ENCODE results near the gene BDKRB2.

BDKRB2 gene

GRCh38 chr14:96221109-96221650 is 16.5 kb downstream of the BDKRB2 start:
- Mint-ChIP-seq H3K27me3 (peaks cover 2% of the 10 kb centered on the region), H3K4me1 (no peaks in the 10 kb centered on the region), H3K9me3 (no peaks in the 10 kb centered on the region), H3K36me3 (no peaks in the 10 kb centered on the region), H3K27ac (peak overlapping the region; percentile 46), H3K4me3 (no peak overlapping the region)

- Mint-ChIP-seq H3K9me3 (no peaks in the 10 kb centered on the region), H3K4me3 (no peak overlapping the region), H3K27me3 (peaks cover 2% of the 10 kb centered on the region), H3K4me1 (no peaks in the 10 kb centered on the region), H3K27ac (no peak overlapping the region), H3K36me3 (no peaks in the 10 kb centered on the region)
Observed at GRCh38 chr14:96221841-96222240, 17.2 kb downstream of the BDKRB2 start.

- Mint-ChIP-seq H3K36me3 (no peaks in the 10 kb centered on the region), H3K9me3 (peaks cover 5% of the 10 kb centered on the region), H3K27ac (no peak overlapping the region), H3K27me3 (peaks cover 2% of the 10 kb centered on the region), H3K4me3 (no peak overlapping the region), H3K4me1 (no peaks in the 10 kb centered on the region)
Observed at GRCh38 chr14:96224480-96225096, 19.9 kb downstream of the BDKRB2 start.

GRCh38 chr14:96225213-96225612 is 20.6 kb downstream of the BDKRB2 start:
- H3K9me3 Mint-ChIP-seq: peaks cover 5% of the 10 kb centered on the region
- H3K4me3 Mint-ChIP-seq: no peak overlapping the region
- peaks cover 2% of the 10 kb centered on the region for H3K27me3 Mint-ChIP-seq
- no peak overlapping the region for H3K27ac Mint-ChIP-seq
- H3K4me1 Mint-ChIP-seq: no peaks in the 10 kb centered on the region
- H3K36me3 Mint-ChIP-seq: no peaks in the 10 kb centered on the region

GRCh38 chr14:96225745-96226151 is 21.1 kb downstream of the BDKRB2 start:
- H3K27ac Mint-ChIP-seq: no peak overlapping the region
- no peaks in the 10 kb centered on the region for H3K4me1 Mint-ChIP-seq
- H3K9me3 Mint-ChIP-seq: peaks cover 5% of the 10 kb centered on the region
- no peak overlapping the region for H3K4me3 Mint-ChIP-seq
- no peaks in the 10 kb centered on the region for H3K36me3 Mint-ChIP-seq
- peaks cover 2% of the 10 kb centered on the region for H3K27me3 Mint-ChIP-seq

GRCh38 chr14:96227428-96227827 is 22.8 kb downstream of the BDKRB2 start:
- peaks cover 5% of the 10 kb centered on the region for H3K9me3 Mint-ChIP-seq
- no peaks in the 10 kb centered on the region for H3K27me3 Mint-ChIP-seq
- no peak overlapping the region for H3K27ac Mint-ChIP-seq
- no peak overlapping the region for H3K4me3 Mint-ChIP-seq
- no peaks in the 10 kb centered on the region for H3K4me1 Mint-ChIP-seq
- H3K36me3 Mint-ChIP-seq: no peaks in the 10 kb centered on the region

- no peak overlapping the region for H3K27ac Mint-ChIP-seq
- H3K4me3 Mint-ChIP-seq: no peak overlapping the region
- no peaks in the 10 kb centered on the region for H3K27me3 Mint-ChIP-seq
- no peaks in the 10 kb centered on the region for H3K36me3 Mint-ChIP-seq
- H3K4me1 Mint-ChIP-seq: no peaks in the 10 kb centered on the region
- H3K9me3 Mint-ChIP-seq: peaks cover 5% of the 10 kb centered on the region
Observed at GRCh38 chr14:96229315-96229714, 24.7 kb downstream of the BDKRB2 start.

- Mint-ChIP-seq H3K27ac (no peak overlapping the region), H3K9me3 (peaks cover 5% of the 10 kb centered on the region), H3K36me3 (no peaks in the 10 kb centered on the region), H3K4me1 (no peaks in the 10 kb centered on the region), H3K27me3 (no peaks in the 10 kb centered on the region), H3K4me3 (no peak overlapping the region)
Observed at GRCh38 chr14:96231056-96231455, 26.4 kb downstream of the BDKRB2 start.

GRCh38 chr14:96231526-96232130 is 27.0 kb downstream of the BDKRB2 start:
- H3K4me3 Mint-ChIP-seq: no peak overlapping the region
- no peaks in the 10 kb centered on the region for H3K36me3 Mint-ChIP-seq
- H3K27ac Mint-ChIP-seq: no peak overlapping the region
- H3K27me3 Mint-ChIP-seq: no peaks in the 10 kb centered on the region
- H3K9me3 Mint-ChIP-seq: peaks cover 5% of the 10 kb centered on the region
- no peaks in the 10 kb centered on the region for H3K4me1 Mint-ChIP-seq

- no peak overlapping the region for H3K4me3 Mint-ChIP-seq
- H3K27me3 Mint-ChIP-seq: no peaks in the 10 kb centered on the region
- no peaks in the 10 kb centered on the region for H3K4me1 Mint-ChIP-seq
- no peak overlapping the region for H3K27ac Mint-ChIP-seq
- H3K9me3 Mint-ChIP-seq: peaks cover 5% of the 10 kb centered on the region
- H3K36me3 Mint-ChIP-seq: no peaks in the 10 kb centered on the region
Observed at GRCh38 chr14:96232506-96232905, 27.9 kb downstream of the BDKRB2 start.

- Mint-ChIP-seq H3K9me3 (no peaks in the 10 kb centered on the region), H3K27me3 (no peaks in the 10 kb centered on the region), H3K4me1 (no peaks in the 10 kb centered on the region), H3K4me3 (no peak overlapping the region), H3K36me3 (no peaks in the 10 kb centered on the region), H3K27ac (no peak overlapping the region)
Observed at GRCh38 chr14:96233661-96234060, 29.0 kb downstream of the BDKRB2 start.

- no peaks in the 10 kb centered on the region for H3K9me3 Mint-ChIP-seq
- no peaks in the 10 kb centered on the region for H3K27me3 Mint-ChIP-seq
- H3K36me3 Mint-ChIP-seq: no peaks in the 10 kb centered on the region
- no peaks in the 10 kb centered on the region for H3K4me1 Mint-ChIP-seq
- no peak overlapping the region for H3K4me3 Mint-ChIP-seq
- H3K27ac Mint-ChIP-seq: no peak overlapping the region
Observed at GRCh38 chr14:96235426-96235825, 30.8 kb downstream of the BDKRB2 start.

GRCh38 chr14:96237641-96238040 is 33.0 kb downstream of the BDKRB2 start:
- Mint-ChIP-seq H3K4me3 (no peak overlapping the region), H3K9me3 (no peaks in the 10 kb centered on the region), H3K27me3 (no peaks in the 10 kb centered on the region), H3K4me1 (no peaks in the 10 kb centered on the region), H3K36me3 (no peaks in the 10 kb centered on the region), H3K27ac (no peak overlapping the region)

GRCh38 chr14:96238676-96239265 is 34.1 kb downstream of the BDKRB2 start:
- Mint-ChIP-seq H3K27ac (no peak overlapping the region), H3K9me3 (no peaks in the 10 kb centered on the region), H3K27me3 (no peaks in the 10 kb centered on the region), H3K4me1 (no peaks in the 10 kb centered on the region), H3K36me3 (no peaks in the 10 kb centered on the region), H3K4me3 (no peak overlapping the region)

- Mint-ChIP-seq H3K27me3 (no peaks in the 10 kb centered on the region), H3K36me3 (no peaks in the 10 kb centered on the region), H3K4me1 (no peaks in the 10 kb centered on the region), H3K27ac (no peak overlapping the region), H3K4me3 (no peak overlapping the region), H3K9me3 (no peaks in the 10 kb centered on the region)
Observed at GRCh38 chr14:96239711-96240141, 35.1 kb downstream of the BDKRB2 start.

GRCh38 chr14:96240641-96241040 is 36.0 kb downstream of the BDKRB2 start:
- H3K4me3 Mint-ChIP-seq: no peak overlapping the region
- no peaks in the 10 kb centered on the region for H3K36me3 Mint-ChIP-seq
- H3K4me1 Mint-ChIP-seq: no peaks in the 10 kb centered on the region
- no peak overlapping the region for H3K27ac Mint-ChIP-seq
- no peaks in the 10 kb centered on the region for H3K9me3 Mint-ChIP-seq
- no peaks in the 10 kb centered on the region for H3K27me3 Mint-ChIP-seq

Data from activated naive CD4-positive, alpha-beta T cell treated with anti-CD3 and anti-CD28 coated beads, Interleukin-2, amount 50 U/mL, for 24 hours (primary cell).